ENCODE results near the gene GOSR2. TPM values are rescaled to one million over a fixed set of nuclear protein-coding genes. Genes with fewer than 3 reads are reported as not detected.

GOSR2 gene
- polyA plus RNA-seq, 1 donor from 2014 or later: 41.4 TPM

DNA sequence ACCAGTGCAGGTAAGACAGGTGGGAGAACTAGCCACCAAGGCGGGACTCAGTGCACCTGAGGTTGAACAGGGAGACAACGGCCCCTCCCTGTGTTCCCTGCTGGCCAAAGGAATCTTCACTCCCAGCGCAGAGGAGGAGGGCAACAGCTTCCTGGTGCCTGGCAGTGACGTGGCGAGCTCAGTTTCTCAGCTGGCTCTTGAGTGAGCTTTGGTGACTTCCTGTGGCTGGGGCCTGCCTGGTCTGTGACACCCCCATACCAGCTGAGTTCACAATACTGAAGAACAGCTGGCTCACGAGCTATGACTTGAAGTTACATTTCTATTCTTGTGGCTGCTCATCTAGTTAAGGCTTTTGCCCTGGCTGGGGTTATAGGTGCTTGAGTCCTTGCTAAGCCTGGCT lies 45.5 kb upstream of the GOSR2 start:
- no peaks in the 10 kb centered on the region for H3K36me3 ChIP-seq (ENCODE audit: insufficient read depth, low read length)
- no peaks in the 10 kb centered on the region for H3F3A ChIP-seq (ENCODE audit: insufficient read depth, low read length, poor library complexity, severe bottlenecking)
- H3K4me3 ChIP-seq (ENCODE audit: low read length): no peak overlapping the region
- H3K9me3 ChIP-seq (ENCODE audit: low read length): no peaks in the 10 kb centered on the region
- TF ChIP-seq POLR2AphosphoS5 (IDR thresholded peaks at IDR 0.05) (no peak), MXI1 (conservative IDR thresholded peaks at IDR 0.05; ENCODE audit: poor library complexity, severe bottlenecking) (no peak), RAD21 (conservative IDR thresholded peaks at IDR 0.05) (no peak)
- TF ChIP-seq, protein P1, sequence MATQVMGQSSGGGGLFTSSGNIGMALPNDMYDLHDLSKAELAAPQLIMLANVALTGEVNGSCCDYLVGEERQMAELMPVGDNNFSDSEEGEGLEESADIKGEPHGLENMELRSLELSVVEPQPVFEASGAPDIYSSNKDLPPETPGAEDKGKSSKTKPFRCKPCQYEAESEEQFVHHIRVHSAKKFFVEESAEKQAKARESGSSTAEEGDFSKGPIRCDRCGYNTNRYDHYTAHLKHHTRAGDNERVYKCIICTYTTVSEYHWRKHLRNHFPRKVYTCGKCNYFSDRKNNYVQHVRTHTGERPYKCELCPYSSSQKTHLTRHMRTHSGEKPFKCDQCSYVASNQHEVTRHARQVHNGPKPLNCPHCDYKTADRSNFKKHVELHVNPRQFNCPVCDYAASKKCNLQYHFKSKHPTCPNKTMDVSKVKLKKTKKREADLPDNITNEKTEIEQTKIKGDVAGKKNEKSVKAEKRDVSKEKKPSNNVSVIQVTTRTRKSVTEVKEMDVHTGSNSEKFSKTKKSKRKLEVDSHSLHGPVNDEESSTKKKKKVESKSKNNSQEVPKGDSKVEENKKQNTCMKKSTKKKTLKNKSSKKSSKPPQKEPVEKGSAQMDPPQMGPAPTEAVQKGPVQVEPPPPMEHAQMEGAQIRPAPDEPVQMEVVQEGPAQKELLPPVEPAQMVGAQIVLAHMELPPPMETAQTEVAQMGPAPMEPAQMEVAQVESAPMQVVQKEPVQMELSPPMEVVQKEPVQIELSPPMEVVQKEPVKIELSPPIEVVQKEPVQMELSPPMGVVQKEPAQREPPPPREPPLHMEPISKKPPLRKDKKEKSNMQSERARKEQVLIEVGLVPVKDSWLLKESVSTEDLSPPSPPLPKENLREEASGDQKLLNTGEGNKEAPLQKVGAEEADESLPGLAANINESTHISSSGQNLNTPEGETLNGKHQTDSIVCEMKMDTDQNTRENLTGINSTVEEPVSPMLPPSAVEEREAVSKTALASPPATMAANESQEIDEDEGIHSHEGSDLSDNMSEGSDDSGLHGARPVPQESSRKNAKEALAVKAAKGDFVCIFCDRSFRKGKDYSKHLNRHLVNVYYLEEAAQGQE (IDR thresholded peaks at IDR 0.05; ENCODE audit: borderline replicate concordance): no peak
- TF ChIP-seq, protein P2, sequence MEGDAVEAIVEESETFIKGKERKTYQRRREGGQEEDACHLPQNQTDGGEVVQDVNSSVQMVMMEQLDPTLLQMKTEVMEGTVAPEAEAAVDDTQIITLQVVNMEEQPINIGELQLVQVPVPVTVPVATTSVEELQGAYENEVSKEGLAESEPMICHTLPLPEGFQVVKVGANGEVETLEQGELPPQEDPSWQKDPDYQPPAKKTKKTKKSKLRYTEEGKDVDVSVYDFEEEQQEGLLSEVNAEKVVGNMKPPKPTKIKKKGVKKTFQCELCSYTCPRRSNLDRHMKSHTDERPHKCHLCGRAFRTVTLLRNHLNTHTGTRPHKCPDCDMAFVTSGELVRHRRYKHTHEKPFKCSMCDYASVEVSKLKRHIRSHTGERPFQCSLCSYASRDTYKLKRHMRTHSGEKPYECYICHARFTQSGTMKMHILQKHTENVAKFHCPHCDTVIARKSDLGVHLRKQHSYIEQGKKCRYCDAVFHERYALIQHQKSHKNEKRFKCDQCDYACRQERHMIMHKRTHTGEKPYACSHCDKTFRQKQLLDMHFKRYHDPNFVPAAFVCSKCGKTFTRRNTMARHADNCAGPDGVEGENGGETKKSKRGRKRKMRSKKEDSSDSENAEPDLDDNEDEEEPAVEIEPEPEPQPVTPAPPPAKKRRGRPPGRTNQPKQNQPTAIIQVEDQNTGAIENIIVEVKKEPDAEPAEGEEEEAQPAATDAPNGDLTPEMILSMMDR (IDR thresholded peaks at IDR 0.05; ENCODE audit: poor library complexity, severe bottlenecking): no peak
- no peak overlapping the region for H3K27ac ChIP-seq (ENCODE audit: low read length)
- H3K9me2 ChIP-seq (ENCODE audit: insufficient read depth, low read length): no peaks in the 10 kb centered on the region
- H3K4me2 ChIP-seq (ENCODE audit: low read length): no peak overlapping the region
- H2AFZ ChIP-seq (ENCODE audit: low read depth, low read length): no peak overlapping the region
- H4K20me1 ChIP-seq (ENCODE audit: insufficient read depth): no peaks in the 10 kb centered on the region
- H3K9ac ChIP-seq (ENCODE audit: low read length): no peak overlapping the region
- H3K27me3 ChIP-seq (ENCODE audit: insufficient read depth, low read depth, low read length): no peaks in the 10 kb centered on the region
- no peaks in the 10 kb centered on the region for H3K79me2 ChIP-seq (replicated peaks; ENCODE audit: insufficient read depth, low read length)

DNA sequence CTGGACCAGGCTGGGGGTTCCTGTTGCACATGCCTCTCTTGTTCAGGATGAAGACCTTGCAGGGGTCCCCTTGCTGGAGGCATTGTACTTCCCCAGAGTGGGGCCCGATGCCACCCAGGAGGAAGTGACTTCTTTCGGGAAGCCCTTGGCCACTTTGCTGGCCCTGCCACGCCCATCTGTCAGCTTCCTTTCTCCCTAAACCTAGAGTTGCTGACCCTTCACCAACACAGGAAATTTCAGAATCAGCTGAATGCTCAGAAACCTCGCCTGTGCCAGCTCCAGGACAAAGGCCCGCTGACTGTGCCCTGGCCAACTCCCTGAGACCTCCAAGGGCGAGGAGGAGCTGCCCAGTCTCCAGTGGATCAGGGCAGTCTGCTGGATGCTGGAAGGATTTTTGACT lies 44.9 kb upstream of the GOSR2 start:
- Histone ChIP-seq H3K79me2 (replicated peaks; ENCODE audit: insufficient read depth, low read length) (no peaks in the 10 kb centered on the region), H3K36me3 (ENCODE audit: insufficient read depth, low read length) (no peaks in the 10 kb centered on the region), H3K9ac (ENCODE audit: low read length) (no peak overlapping the region), H3K27me3 (ENCODE audit: insufficient read depth, low read depth, low read length) (no peaks in the 10 kb centered on the region), H3F3A (ENCODE audit: insufficient read depth, low read length, poor library complexity, severe bottlenecking) (no peaks in the 10 kb centered on the region), H3K27ac (ENCODE audit: low read length) (no peak overlapping the region), H4K20me1 (ENCODE audit: insufficient read depth) (no peaks in the 10 kb centered on the region), H3K4me3 (ENCODE audit: low read length) (no peak overlapping the region), H3K9me2 (ENCODE audit: insufficient read depth, low read length) (no peaks in the 10 kb centered on the region), H3K9me3 (ENCODE audit: low read length) (no peaks in the 10 kb centered on the region), H3K4me2 (ENCODE audit: low read length) (no peak overlapping the region), H2AFZ (ENCODE audit: low read depth, low read length) (no peak overlapping the region)
- no peak for TF ChIP-seq EP300 (conservative IDR thresholded peaks at IDR 0.05; ENCODE audit: poor library complexity, severe bottlenecking)
- TF ChIP-seq TAF1 (IDR thresholded peaks at IDR 0.05; ENCODE audit: low read depth): no peak
- TF ChIP-seq RAD21 (conservative IDR thresholded peaks at IDR 0.05): no peak
- TF ChIP-seq, protein P1 (IDR thresholded peaks at IDR 0.05; ENCODE audit: borderline replicate concordance): no peak
- no peak for TF ChIP-seq EZH2 (IDR thresholded peaks at IDR 0.05; ENCODE audit: borderline replicate concordance, insufficient read depth, low read length, poor library complexity, severe bottlenecking)
- TF ChIP-seq SMC3 (conservative IDR thresholded peaks at IDR 0.05; ENCODE audit: poor library complexity): no peak
- TF ChIP-seq MXI1 (conservative IDR thresholded peaks at IDR 0.05; ENCODE audit: poor library complexity, severe bottlenecking): no peak

All from neural cell (in vitro differentiated cells).